HCT116 (cell line): ENCODE measurements around the gene TNFRSF21. TPM values are rescaled to one million over a fixed set of nuclear protein-coding genes. Genes with fewer than 3 reads are reported as not detected.

Experiments used
- ATAC-seq: fragments of 200-7000 bp; cut with Tn5 transposase; 2 replicates; pipeline ENCODE4 v1.9.1; 2020; ENCODE audit warnings: mild to moderate bottlenecking, moderate library complexity
- BruUV-seq: library from RNA; stranded (reverse); fragments of 400-500 nt; replicated peaks from 2 replicates; lab custom pipeline; 2021; lab: Mats Ljungman, UMichigan
- CTCF ChIA-PET: fragments of 300-600 bp; sonication (Branson Sonifier 250); formaldehyde crosslinking; loops from one replicate; lab custom pipeline; 2021; ENCODE audit warnings: antibody characterized with exemption; lab: Charles Lee
- POLR2A ChIA-PET: fragments of 300-600, 350-600 bp; sonication (Branson Sonifier 250); formaldehyde crosslinking; loops from one replicate; lab custom pipeline; 2021; ENCODE audit warnings: antibody characterized with exemption; lab: Charles Lee
- RAD21 ChIA-PET, 2 experiments: fragments of 300-600 bp; sonication (Branson Sonifier 250); formaldehyde crosslinking; loops; one replicate each; lab custom pipeline; 2023; ENCODE audit warnings: low total read pairs in 2 of 2; ENCODE audit not compliant: uncharacterized antibody in 2 of 2, unreplicated experiment in 2 of 2, low non-redundant PET in 1 of 2; lab: Charles Lee
- DNase-seq: peaks from one replicate; pipeline ENCODE4 v3.0.0-alpha.2; 2010; ENCODE audit warnings: low read depth, low spot score
- H2AFZ ChIP-seq: fragments of 200-600 bp; shearing (Covaris generic), sonication (generic); 2 replicates; pipeline ENCODE4 v1.6.1; 2017; ENCODE audit warnings: low read depth, mixed run types, mixed read lengths, antibody characterized with exemption, low read length; ENCODE audit not compliant: poor library complexity, severe bottlenecking
- H3K27ac ChIP-seq: 2 replicates; pipeline ENCODE4 v1.5.1; 2012; ENCODE audit warnings: low read depth, low read length
- H3K27me3 ChIP-seq: fragments of 200-600 bp; sonication (generic); 2 replicates; pipeline ENCODE4 v1.6.1; 2016; ENCODE audit warnings: mixed run types, low read length, mixed read lengths; ENCODE audit not compliant: insufficient read depth
- H3K36me3 ChIP-seq, 2 experiments: fragments of 200-500 bp in 1 of 2; fragments of 200-600 bp in 1 of 2; sonication (Bioruptor generic) in 1 of 2; sonication (generic) in 1 of 2; 2 replicates each; pipeline versions ENCODE4 v1.5.1 to v1.6.1; 2014 to 2016; ENCODE audit warnings: low read length in 2 of 2, inconsistent platforms in 1 of 2, mixed read lengths in 1 of 2, mixed run types in 1 of 2; ENCODE audit not compliant: insufficient read depth in 2 of 2, control insufficient read depth in 1 of 2
- H3K4me1 ChIP-seq, 2 experiments: fragments of 200-600 bp in 1 of 2; sonication (generic) in 1 of 2; 2 replicates each; pipeline versions ENCODE4 v1.5.1 to v1.6.1; 2012 to 2017; ENCODE audit warnings: low read length in 2 of 2, inconsistent platforms in 1 of 2, mild to moderate bottlenecking in 1 of 2, mixed read lengths in 1 of 2, mixed run types in 1 of 2, moderate library complexity in 1 of 2; ENCODE audit not compliant: insufficient read depth in 2 of 2, control insufficient read depth in 1 of 2
- H3K4me2 ChIP-seq: fragments of 200-600 bp; sonication (generic); 2 replicates; pipeline ENCODE4 v1.6.1; 2017; ENCODE audit warnings: mixed run types, low read length, mixed read lengths
- H3K4me3 ChIP-seq, 2 experiments: fragments of 200-600 bp in 1 of 2; sonication (generic) in 1 of 2; replicated peaks in 1 of 2; 2 replicates each; pipeline ENCODE4 v1.5.1; 2011 to 2016; ENCODE audit warnings: low read length in 2 of 2, control low read depth in 1 of 2, low read depth in 1 of 2, mild to moderate bottlenecking in 1 of 2, mixed read lengths in 1 of 2, mixed run types in 1 of 2
- H3K79me2 ChIP-seq: fragments of 200-600 bp; sonication (generic); 2 replicates; pipeline ENCODE4 v1.6.1; 2017; ENCODE audit warnings: mild to moderate bottlenecking, mixed run types, low read length, moderate library complexity, mixed read lengths; ENCODE audit not compliant: insufficient read depth
- H3K9ac ChIP-seq: fragments of 200-600 bp; sonication (generic); 2 replicates; pipeline ENCODE4 v1.6.1; 2016; ENCODE audit warnings: low read length, mixed read lengths
- H3K9me2 ChIP-seq: fragments of 200-600 bp; sonication (generic), shearing (Covaris generic); 2 replicates; pipeline ENCODE4 v1.6.1; 2017; ENCODE audit warnings: mixed run types, mild to moderate bottlenecking, moderate library complexity; ENCODE audit not compliant: insufficient read depth
- H3K9me3 ChIP-seq, 2 experiments: fragments of 200-500 bp in 1 of 2; fragments of 200-600 bp in 1 of 2; sonication (Bioruptor generic) in 1 of 2; sonication (generic) in 1 of 2; 2 replicates each; pipeline ENCODE4 v1.6.1; 2014 to 2017; ENCODE audit warnings: low read length in 2 of 2, mixed read lengths in 2 of 2, inconsistent platforms in 1 of 2, low read depth in 1 of 2, mild to moderate bottlenecking in 1 of 2, mixed run types in 1 of 2, moderate library complexity in 1 of 2; ENCODE audit not compliant: control insufficient read depth in 1 of 2, insufficient read depth in 1 of 2
- H4K20me1 ChIP-seq: fragments of 200-600 bp; sonication (generic), shearing (Covaris generic); 2 replicates; pipeline ENCODE4 v1.6.1; 2017; ENCODE audit warnings: mixed run types, mild to moderate bottlenecking, moderate library complexity; ENCODE audit not compliant: insufficient read depth
- CBX3 ChIP-seq: IDR thresholded peaks from 2 replicates; pipeline ENCODE4 v1.6.1; 2012; ENCODE audit warnings: low read depth
- CEBPB ChIP-seq: IDR thresholded peaks from 2 replicates; pipeline ENCODE4 v1.6.1; 2012; ENCODE audit warnings: low read depth
- EGR1 ChIP-seq: IDR thresholded peaks from 2 replicates; pipeline ENCODE4 v1.6.1; 2012; ENCODE audit warnings: low read depth
- ELF1 ChIP-seq: IDR thresholded peaks from 2 replicates; pipeline ENCODE4 v1.6.1; 2012; ENCODE audit warnings: low read depth, borderline replicate concordance
- EZH2 ChIP-seq: fragments of 200-600 bp; sonication (generic); IDR thresholded peaks from 2 replicates; pipeline ENCODE4 v1.6.1; 2017; ENCODE audit warnings: antibody characterized with exemption, mixed run types
- EZH2phosphoT487 ChIP-seq: fragments of 200-600 bp; IDR thresholded peaks from 2 replicates; pipeline ENCODE4 v1.6.1; 2018; ENCODE audit warnings: antibody characterized with exemption, borderline replicate concordance
- FOSL1 ChIP-seq: IDR thresholded peaks from 2 replicates; pipeline ENCODE4 v1.6.1; 2012; ENCODE audit warnings: low read depth
- JUND ChIP-seq: IDR thresholded peaks from 2 replicates; pipeline ENCODE4 v1.6.1; 2012
- POLR2A ChIP-seq: IDR thresholded peaks from 2 replicates; pipeline ENCODE4 v1.7.0; 2011; ENCODE audit warnings: borderline replicate concordance; ENCODE audit not compliant: insufficient read depth, insufficient read length; ENCODE audit errors: extremely low read depth
- REST ChIP-seq: IDR thresholded peaks from 2 replicates; pipeline ENCODE4 v1.6.1; 2012; ENCODE audit warnings: low read depth
- SP1 ChIP-seq: IDR thresholded peaks from 2 replicates; pipeline ENCODE4 v1.6.1; 2012; ENCODE audit warnings: low read depth
- TCF7L2 ChIP-seq: IDR thresholded peaks from 2 replicates; pipeline ENCODE4 v1.7.0; 2011; ENCODE audit warnings: borderline replicate concordance, inconsistent platforms; ENCODE audit not compliant: insufficient read depth, insufficient read length; ENCODE audit errors: extremely low read depth
- ZNF274 ChIP-seq: fragments of 200-500 bp; sonication (Bioruptor generic); IDR thresholded peaks from 2 replicates; pipeline ENCODE4 v1.6.1; 2014; ENCODE audit warnings: mild to moderate bottlenecking, low read depth, low read length, inconsistent platforms
- intact Hi-C: fragments of 100-400 bp; cut with micrococcal nuclease; formaldehyde crosslinking; loops from 2 replicates; pipeline ENCODE4 v1.10.0; 2022
- total RNA-seq: library from RNA; stranded (reverse); gene quantifications from one replicate; pipeline ENCODE4 v1.2.1, GENCODE V29; 2021; ENCODE audit not compliant: unreplicated experiment
- TF ChIP-seq, protein P1 (sequence below): IDR thresholded peaks from 2 replicates; pipeline ENCODE4 v1.6.1; 2012
- TF ChIP-seq, protein P2 (sequence below): IDR thresholded peaks from 2 replicates; pipeline ENCODE4 v1.6.1; 2011; ENCODE audit warnings: mild to moderate bottlenecking, low read length, moderate library complexity; ENCODE audit not compliant: insufficient replicate concordance; ENCODE audit errors: extremely low read depth

Gene TNFRSF21
- total RNA-seq, 1 experiment from 2014 or later, result 48.3 TPM

DNA sequence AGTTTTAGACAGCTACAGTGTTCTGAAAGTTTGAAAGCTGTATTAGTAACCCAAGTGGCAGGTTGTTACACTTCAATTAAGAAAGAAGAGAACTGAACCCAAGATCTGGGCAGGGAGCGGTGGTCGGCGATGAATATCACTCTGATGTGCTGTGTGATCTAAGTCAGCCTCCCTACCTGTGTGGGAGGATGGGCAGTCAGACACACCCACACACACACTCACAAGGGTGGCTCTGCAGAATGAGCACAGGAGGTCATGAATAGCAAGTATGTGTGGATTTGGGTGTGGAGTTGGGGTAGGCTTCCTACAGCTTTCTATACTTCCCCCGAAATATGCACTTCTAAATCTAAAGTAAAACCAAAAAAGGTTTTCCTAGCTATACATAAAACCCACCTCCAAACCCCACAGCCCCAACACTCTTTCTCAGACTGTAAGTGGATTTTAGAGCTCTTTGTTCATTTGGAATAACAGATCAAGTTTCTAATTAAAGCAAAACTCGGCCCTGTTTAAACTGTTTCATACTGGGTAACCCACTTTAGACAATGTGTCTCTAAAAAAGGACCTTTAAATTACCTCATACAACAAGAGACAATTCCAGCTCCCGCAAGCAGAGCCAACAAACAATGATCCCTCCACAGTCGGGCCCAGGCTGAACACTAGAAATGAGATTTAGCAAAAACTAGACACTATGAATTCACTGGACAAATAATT, 19.4 kb downstream of the TNFRSF21 start:
- H3K4me3 ChIP-seq, result no peak overlapping the region
- H3K9me2 ChIP-seq, result no peaks in the 10 kb centered on the region
- H3K27ac ChIP-seq, result no peak overlapping the region
- intact Hi-C loops, result no loop called here
- H3K36me3 ChIP-seq, result peaks cover 0 to 8% of the 10 kb centered on the region in 2 experiments; a peak in 1 of 4 replicates
- H3K27me3 ChIP-seq, result no peaks in the 10 kb centered on the region
- peaks cover 0 to 12% of the 10 kb centered on the region in 2 experiments; a peak in 1 of 4 replicates for H3K4me1 ChIP-seq
- no peak for DNase-seq
- H3K9me3 ChIP-seq, result no peaks in the 10 kb centered on the region
- H3K79me2 ChIP-seq, result peaks cover 87% of the 10 kb centered on the region
- H2AFZ ChIP-seq, result no peak overlapping the region
- no peak for TF ChIP-seq TCF7L2
- no peak for TF ChIP-seq EGR1
- no peak for TF ChIP-seq SP1
- no peak for TF ChIP-seq CBX3
- no peak for TF ChIP-seq CEBPB
- no peak for TF ChIP-seq ELF1
- no peak for TF ChIP-seq JUND
- TF ChIP-seq REST, result no peak
- no peak for TF ChIP-seq EZH2phosphoT487
- no peak for TF ChIP-seq FOSL1
- TF ChIP-seq ZNF274, result no peak
- TF ChIP-seq POLR2A, result no peak
- TF ChIP-seq, protein P1, sequence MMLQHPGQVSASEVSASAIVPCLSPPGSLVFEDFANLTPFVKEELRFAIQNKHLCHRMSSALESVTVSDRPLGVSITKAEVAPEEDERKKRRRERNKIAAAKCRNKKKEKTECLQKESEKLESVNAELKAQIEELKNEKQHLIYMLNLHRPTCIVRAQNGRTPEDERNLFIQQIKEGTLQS, result no peak
- TF ChIP-seq, protein P2, sequence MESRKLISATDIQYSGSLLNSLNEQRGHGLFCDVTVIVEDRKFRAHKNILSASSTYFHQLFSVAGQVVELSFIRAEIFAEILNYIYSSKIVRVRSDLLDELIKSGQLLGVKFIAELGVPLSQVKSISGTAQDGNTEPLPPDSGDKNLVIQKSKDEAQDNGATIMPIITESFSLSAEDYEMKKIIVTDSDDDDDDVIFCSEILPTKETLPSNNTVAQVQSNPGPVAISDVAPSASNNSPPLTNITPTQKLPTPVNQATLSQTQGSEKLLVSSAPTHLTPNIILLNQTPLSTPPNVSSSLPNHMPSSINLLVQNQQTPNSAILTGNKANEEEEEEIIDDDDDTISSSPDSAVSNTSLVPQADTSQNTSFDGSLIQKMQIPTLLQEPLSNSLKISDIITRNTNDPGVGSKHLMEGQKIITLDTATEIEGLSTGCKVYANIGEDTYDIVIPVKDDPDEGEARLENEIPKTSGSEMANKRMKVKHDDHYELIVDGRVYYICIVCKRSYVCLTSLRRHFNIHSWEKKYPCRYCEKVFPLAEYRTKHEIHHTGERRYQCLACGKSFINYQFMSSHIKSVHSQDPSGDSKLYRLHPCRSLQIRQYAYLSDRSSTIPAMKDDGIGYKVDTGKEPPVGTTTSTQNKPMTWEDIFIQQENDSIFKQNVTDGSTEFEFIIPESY, result no peak
- TF ChIP-seq EZH2, result no peak
- no peak overlapping the region for H3K4me2 ChIP-seq
- ChIA-PET RAD21 (no interaction called here), CTCF (no interaction called here), POLR2A (no interaction called here)
- no peaks in the 10 kb centered on the region for H4K20me1 ChIP-seq
- BruUV-seq, result no TSS peak
- no peak overlapping the region for H3K9ac ChIP-seq
- no peak for ATAC-seq
